DMS53 treated with DMSO at 0.1 percent for 48 hours (cell line): ENCODE data around the gene STOX2.
A peak's percentile ranks its signal among the peaks of the same experiment; 100 is the strongest.

ENCODE experiments used
- DNase-seq: peaks from one replicate; lab custom pipeline; 2025; ENCODE audit not compliant: unreplicated experiment; lab: John Stamatoyannopoulos, UW

The STOX2 gene

GRCh38 chr4:183905081-183905592 is at the start of gene STOX2:
Gene STOX2, plus strand, starts transcription at chr4:183905307. Its CDS starts 1,484 bp downstream, at chr4:183906791.
- peak; percentile 64 for DNase-seq

- no peak for DNase-seq
Measured at GRCh38 chr4:183855323-183856190, 49.5 kb upstream of the STOX2 start.

- DNase-seq = no peak
Measured at GRCh38 chr4:183857040-183857439, 48.1 kb upstream of the STOX2 start.

- no peak for DNase-seq
Measured at GRCh38 chr4:183858011-183858615, 47.0 kb upstream of the STOX2 start.

GRCh38 chr4:183860119-183860518 is 45.0 kb upstream of the STOX2 start:
- DNase-seq = no peak

- DNase-seq = peak; percentile 62
Measured at GRCh38 chr4:183860731-183861130, 44.4 kb upstream of the STOX2 start.

GRCh38 chr4:183861426-183861825 is 43.7 kb upstream of the STOX2 start:
- DNase-seq = no peak

GRCh38 chr4:183863155-183863825 is 41.8 kb upstream of the STOX2 start:
- DNase-seq = no peak

- no peak for DNase-seq
Measured at GRCh38 chr4:183867247-183867646, 37.9 kb upstream of the STOX2 start.

- no peak for DNase-seq
Measured at GRCh38 chr4:183870997-183871396, 34.1 kb upstream of the STOX2 start.

- DNase-seq = no peak
Measured at GRCh38 chr4:183871581-183871980, 33.5 kb upstream of the STOX2 start.

- no peak for DNase-seq
Measured at GRCh38 chr4:183872531-183872930, 32.6 kb upstream of the STOX2 start.

- no peak for DNase-seq
Measured at GRCh38 chr4:183873409-183874185, 31.5 kb upstream of the STOX2 start.

- DNase-seq = no peak
Measured at GRCh38 chr4:183875251-183875825, 29.8 kb upstream of the STOX2 start.

GRCh38 chr4:183876268-183876934 is 28.7 kb upstream of the STOX2 start:
- DNase-seq = peak; percentile 55

- no peak for DNase-seq
Measured at GRCh38 chr4:183878251-183878970, 26.7 kb upstream of the STOX2 start.

GRCh38 chr4:183885205-183885720 is 19.8 kb upstream of the STOX2 start:
- no peak for DNase-seq

- DNase-seq = no peak
Measured at GRCh38 chr4:183887351-183887750, 17.8 kb upstream of the STOX2 start.

GRCh38 chr4:183888564-183888963 is 16.5 kb upstream of the STOX2 start:
- DNase-seq = no peak
